Activated T-helper 2 cell treated with anti-CD3 and anti-CD28 coated beads, Interferon-gamma antibody, Interleukin-2, Interleukin-4, amounts not matched to agents 10 μg/mL and 5 μg/mL and 100 μg/mL, durations not matched to agents 14 hours and 24 hours and 36 hours (primary cell): ENCODE measurements around the gene ERCC3. TPM values are rescaled to one million over a fixed set of nuclear protein-coding genes. Genes with fewer than 3 reads are reported as not detected.

Experiments
- DNase-seq: peaks from one replicate; pipeline ENCODE4 v3.0.0; 2021; ENCODE audit warnings: low spot score
- H3K27ac Mint-ChIP-seq: one replicate; pipeline ENCODE4 v1.8.0; 2021; ENCODE audit warnings: mixed read lengths
- H3K27me3 Mint-ChIP-seq: one replicate; pipeline ENCODE4 v1.8.0; 2021; ENCODE audit warnings: low read depth, mixed read lengths
- H3K36me3 Mint-ChIP-seq: one replicate; pipeline ENCODE4 v1.8.0; 2021; ENCODE audit warnings: low read depth, mixed read lengths
- H3K4me1 Mint-ChIP-seq: one replicate; pipeline ENCODE4 v1.8.0; 2021; ENCODE audit warnings: low read depth, mixed read lengths
- H3K4me3 Mint-ChIP-seq: one replicate; pipeline ENCODE4 v1.8.0; 2021; ENCODE audit warnings: low read depth, mild to moderate bottlenecking, moderate library complexity, mixed read lengths
- H3K9me3 Mint-ChIP-seq: one replicate; pipeline ENCODE4 v1.8.0; 2021; ENCODE audit warnings: mixed read lengths
- intact Hi-C: fragments of 100-400 bp; cut with micrococcal nuclease; formaldehyde crosslinking; loops from one replicate; pipeline ENCODE4 v1.15.1; 2023
- total RNA-seq: library from RNA; stranded (reverse); gene quantifications from 2 replicates; pipeline ENCODE4 v1.2.3, GENCODE V29; 2022

The ERCC3 gene
- total RNA-seq: 58.0 and 60.6 TPM in 2 replicates

GRCh38 chr2:127293748-127294562 lies at the start of gene ERCC3:
Gene ERCC3 (minus strand): TSS chr2:127294144. CDS start chr2:127294081, 63 bp downstream.
- intact Hi-C loops: loop anchor here (10.0 kb wide), 1 partner anchor 209 kb away; no protein-coding TSS in a partner anchor
- H3K9me3 Mint-ChIP-seq: no peaks in the 10 kb centered on the region

GRCh38 chr2:127343277-127343676 lies 49.3 kb upstream of the ERCC3 start:
- no peak overlapping the region for H3K4me3 Mint-ChIP-seq
- intact Hi-C loops: no loop called here
- no peak for DNase-seq
- H3K27ac Mint-ChIP-seq: no peak overlapping the region
- H3K36me3 Mint-ChIP-seq: peaks cover 22% of the 10 kb centered on the region
- no peaks in the 10 kb centered on the region for H3K9me3 Mint-ChIP-seq
- H3K27me3 Mint-ChIP-seq: no peaks in the 10 kb centered on the region
- H3K4me1 Mint-ChIP-seq: peaks cover 18% of the 10 kb centered on the region

More at GRCh38 chr2:127293748-127294562, at the start of gene ERCC3:
- Mint-ChIP-seq H3K36me3 (peaks cover 45% of the 10 kb centered on the region), H3K27me3 (no peaks in the 10 kb centered on the region), H3K4me1 (peaks cover 18% of the 10 kb centered on the region), H3K4me3 (peak within 1 kb of the TSS; percentile 100), H3K27ac (peak within 1 kb of the TSS; percentile 99)
- peak; percentile 74 for DNase-seq

GRCh38 chr2:127342101-127342500 lies 48.2 kb upstream of the ERCC3 start:
- Mint-ChIP-seq H3K36me3 (peaks cover 28% of the 10 kb centered on the region), H3K27ac (no peak overlapping the region), H3K27me3 (no peaks in the 10 kb centered on the region), H3K4me1 (peaks cover 11% of the 10 kb centered on the region), H3K4me3 (no peak overlapping the region), H3K9me3 (no peaks in the 10 kb centered on the region)
- intact Hi-C loops: no loop called here
- DNase-seq: no peak

GRCh38 chr2:127332335-127332734 lies 38.4 kb upstream of the ERCC3 start:
- H3K4me3 Mint-ChIP-seq: no peak overlapping the region
- H3K9me3 Mint-ChIP-seq: no peaks in the 10 kb centered on the region
- intact Hi-C loops: no loop called here
- no peaks in the 10 kb centered on the region for H3K4me1 Mint-ChIP-seq
- no peak overlapping the region for H3K27ac Mint-ChIP-seq
- peaks cover 48% of the 10 kb centered on the region for H3K36me3 Mint-ChIP-seq
- no peaks in the 10 kb centered on the region for H3K27me3 Mint-ChIP-seq
- no peak for DNase-seq

- Mint-ChIP-seq H3K9me3 (no peaks in the 10 kb centered on the region), H3K4me3 (no peak overlapping the region), H3K27ac (no peak overlapping the region), H3K27me3 (no peaks in the 10 kb centered on the region), H3K4me1 (no peaks in the 10 kb centered on the region), H3K36me3 (peaks cover 53% of the 10 kb centered on the region)
- intact Hi-C loops: no loop called here
- DNase-seq: no peak
These were observed 36.8 kb upstream of the ERCC3 start for GRCh38 chr2:127330753-127331152.

- no peaks in the 10 kb centered on the region for H3K27me3 Mint-ChIP-seq
- H3K9me3 Mint-ChIP-seq: no peaks in the 10 kb centered on the region
- intact Hi-C loops: no loop called here
- H3K4me3 Mint-ChIP-seq: no peak overlapping the region
- H3K4me1 Mint-ChIP-seq: no peaks in the 10 kb centered on the region
- H3K27ac Mint-ChIP-seq: no peak overlapping the region
- H3K36me3 Mint-ChIP-seq: peaks cover 55% of the 10 kb centered on the region
- no peak for DNase-seq
These were observed 32.5 kb upstream of the ERCC3 start for GRCh38 chr2:127326289-127326945.

GRCh38 chr2:127324635-127325034 lies 30.7 kb upstream of the ERCC3 start:
- peaks cover 60% of the 10 kb centered on the region for H3K36me3 Mint-ChIP-seq
- peaks cover 6% of the 10 kb centered on the region for H3K4me1 Mint-ChIP-seq
- H3K27me3 Mint-ChIP-seq: no peaks in the 10 kb centered on the region
- H3K27ac Mint-ChIP-seq: no peak overlapping the region
- peaks cover 8% of the 10 kb centered on the region for H3K9me3 Mint-ChIP-seq
- no peak overlapping the region for H3K4me3 Mint-ChIP-seq
- DNase-seq: no peak
- intact Hi-C loops: loop anchor here (2.0 kb wide), 1 partner anchor 154 kb away; no protein-coding TSS in a partner anchor

- no peak overlapping the region for H3K4me3 Mint-ChIP-seq
- intact Hi-C loops: no loop called here
- no peak overlapping the region for H3K27ac Mint-ChIP-seq
- no peaks in the 10 kb centered on the region for H3K27me3 Mint-ChIP-seq
- peaks cover 71% of the 10 kb centered on the region for H3K36me3 Mint-ChIP-seq
- H3K4me1 Mint-ChIP-seq: peaks cover 6% of the 10 kb centered on the region
- peaks cover 8% of the 10 kb centered on the region for H3K9me3 Mint-ChIP-seq
- no peak for DNase-seq
These were observed 27.4 kb upstream of the ERCC3 start for GRCh38 chr2:127321303-127321702.

- Mint-ChIP-seq H3K36me3 (peaks cover 71% of the 10 kb centered on the region), H3K9me3 (peaks cover 8% of the 10 kb centered on the region), H3K27me3 (no peaks in the 10 kb centered on the region), H3K4me3 (no peak overlapping the region), H3K4me1 (peaks cover 6% of the 10 kb centered on the region), H3K27ac (no peak overlapping the region)
- no peak for DNase-seq
- intact Hi-C loops: no loop called here
These were observed 26.8 kb upstream of the ERCC3 start for GRCh38 chr2:127320586-127321275.

- intact Hi-C loops: no loop called here
- DNase-seq: no peak
- Mint-ChIP-seq H3K27me3 (no peaks in the 10 kb centered on the region), H3K4me1 (peaks cover 6% of the 10 kb centered on the region), H3K9me3 (peaks cover 8% of the 10 kb centered on the region), H3K4me3 (no peak overlapping the region), H3K27ac (peak overlapping the region; percentile 58), H3K36me3 (peaks cover 72% of the 10 kb centered on the region)
These were observed 26.1 kb upstream of the ERCC3 start for GRCh38 chr2:127320067-127320466.

GRCh38 chr2:127314193-127314988 lies 20.4 kb upstream of the ERCC3 start:
- no peak overlapping the region for H3K4me3 Mint-ChIP-seq
- peaks cover 65% of the 10 kb centered on the region for H3K36me3 Mint-ChIP-seq
- no peaks in the 10 kb centered on the region for H3K27me3 Mint-ChIP-seq
- intact Hi-C loops: no loop called here
- no peaks in the 10 kb centered on the region for H3K4me1 Mint-ChIP-seq
- H3K9me3 Mint-ChIP-seq: no peaks in the 10 kb centered on the region
- no peak overlapping the region for H3K27ac Mint-ChIP-seq
- no peak for DNase-seq

GRCh38 chr2:127313406-127313805 lies 19.5 kb upstream of the ERCC3 start:
- H3K27me3 Mint-ChIP-seq: no peaks in the 10 kb centered on the region
- H3K27ac Mint-ChIP-seq: no peak overlapping the region
- H3K36me3 Mint-ChIP-seq: peaks cover 60% of the 10 kb centered on the region
- no peaks in the 10 kb centered on the region for H3K4me1 Mint-ChIP-seq
- H3K9me3 Mint-ChIP-seq: no peaks in the 10 kb centered on the region
- H3K4me3 Mint-ChIP-seq: no peak overlapping the region
- DNase-seq: no peak
- intact Hi-C loops: no loop called here
